Stimulated activated CD8-positive, alpha-beta memory T cell treated with anti-CD3 and anti-CD28 coated beads, Interleukin-4, amount 100 ng/mL, for 48 hours (primary cell): Measurements from ENCODE around the gene NUDCD3.

Source experiments
- DNase-seq: peaks from one replicate; pipeline ENCODE4 v3.0.0-alpha.2; 2020

Gene NUDCD3

DNA sequence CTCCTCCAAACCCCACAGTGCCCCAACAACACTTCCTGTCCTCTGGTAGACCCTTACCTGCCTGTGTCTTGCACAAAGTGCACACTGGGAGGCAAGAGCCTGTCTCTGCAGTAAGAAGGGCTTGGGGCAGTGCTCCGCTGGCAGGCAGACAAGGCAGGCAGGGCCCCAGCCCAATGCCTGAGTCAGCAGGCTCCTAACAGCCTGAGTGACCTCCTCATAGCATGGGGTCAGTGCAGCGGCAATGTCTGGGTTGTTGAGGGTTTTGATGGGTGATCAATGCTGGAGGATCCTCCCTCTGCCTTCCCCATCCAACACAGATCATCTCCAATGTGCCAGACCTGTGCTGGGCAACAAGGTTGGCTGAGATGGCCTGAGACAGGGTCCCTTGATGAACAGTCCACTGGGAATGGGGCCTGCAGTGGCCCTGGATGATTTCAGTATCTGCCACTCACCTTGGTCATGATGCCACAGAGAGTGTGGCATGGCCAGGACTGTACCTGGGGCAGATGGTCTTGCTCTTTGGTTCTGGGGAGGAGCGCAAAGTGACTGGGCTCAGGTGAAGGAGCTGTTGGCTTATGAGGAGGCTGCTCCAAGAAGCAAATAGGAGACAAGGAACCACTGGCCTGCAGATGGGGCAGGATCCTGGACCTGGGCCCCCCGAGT, 109.5 kb downstream of the NUDCD3 start:
- DNase-seq, result no peak

GRCh38 chr7:44380189-44380830, 110.1 kb downstream of the NUDCD3 start:
- no peak for DNase-seq

DNA sequence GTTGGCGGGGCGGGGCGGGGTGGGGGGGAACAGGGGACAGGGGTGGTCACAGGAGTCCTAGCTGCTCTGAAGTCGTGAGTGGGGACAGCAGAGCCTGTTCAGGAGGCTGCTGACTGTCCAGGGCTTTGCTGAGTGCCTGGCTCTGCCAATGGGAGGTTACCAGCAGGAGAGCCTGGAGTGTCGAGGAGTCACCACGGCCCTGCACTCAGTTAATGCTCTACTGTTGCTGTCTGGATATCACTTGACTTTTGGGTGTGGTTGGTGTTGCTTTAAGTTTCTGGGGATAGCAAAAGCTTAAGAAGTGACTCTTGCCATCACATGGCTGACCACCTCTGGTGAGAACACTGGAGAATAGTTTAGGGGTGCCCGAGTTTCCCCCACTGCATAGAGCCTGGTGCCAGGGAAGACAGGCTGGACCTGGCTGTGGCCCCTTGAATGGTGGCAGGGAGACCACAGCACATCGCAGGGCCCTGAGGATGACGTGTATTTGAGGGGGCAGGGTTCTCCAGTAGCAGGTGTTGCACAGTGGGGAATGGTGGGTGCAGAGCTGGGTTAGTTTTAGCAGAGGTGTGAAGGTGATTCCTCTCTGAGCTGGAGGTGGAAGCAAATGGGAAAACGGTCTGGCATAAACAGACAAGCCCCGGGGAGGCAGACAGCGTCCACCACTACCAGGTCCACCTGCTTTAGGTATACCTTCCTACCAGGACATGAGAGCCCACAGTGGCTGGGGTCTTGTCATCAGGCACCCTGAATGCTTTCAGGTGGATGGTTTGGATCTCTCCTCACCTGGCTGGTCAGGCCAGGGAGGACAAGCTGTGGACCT, 110.9 kb downstream of the NUDCD3 start:
- DNase-seq, result no peak

- no peak for DNase-seq
Measured at GRCh38 chr7:44378744-44379143, 111.7 kb downstream of the NUDCD3 start.

- DNase-seq, result no peak
Measured at GRCh38 chr7:44377681-44378421, 112.6 kb downstream of the NUDCD3 start.

- DNase-seq, result no peak
Measured at GRCh38 chr7:44377134-44377463, 113.4 kb downstream of the NUDCD3 start.

DNA sequence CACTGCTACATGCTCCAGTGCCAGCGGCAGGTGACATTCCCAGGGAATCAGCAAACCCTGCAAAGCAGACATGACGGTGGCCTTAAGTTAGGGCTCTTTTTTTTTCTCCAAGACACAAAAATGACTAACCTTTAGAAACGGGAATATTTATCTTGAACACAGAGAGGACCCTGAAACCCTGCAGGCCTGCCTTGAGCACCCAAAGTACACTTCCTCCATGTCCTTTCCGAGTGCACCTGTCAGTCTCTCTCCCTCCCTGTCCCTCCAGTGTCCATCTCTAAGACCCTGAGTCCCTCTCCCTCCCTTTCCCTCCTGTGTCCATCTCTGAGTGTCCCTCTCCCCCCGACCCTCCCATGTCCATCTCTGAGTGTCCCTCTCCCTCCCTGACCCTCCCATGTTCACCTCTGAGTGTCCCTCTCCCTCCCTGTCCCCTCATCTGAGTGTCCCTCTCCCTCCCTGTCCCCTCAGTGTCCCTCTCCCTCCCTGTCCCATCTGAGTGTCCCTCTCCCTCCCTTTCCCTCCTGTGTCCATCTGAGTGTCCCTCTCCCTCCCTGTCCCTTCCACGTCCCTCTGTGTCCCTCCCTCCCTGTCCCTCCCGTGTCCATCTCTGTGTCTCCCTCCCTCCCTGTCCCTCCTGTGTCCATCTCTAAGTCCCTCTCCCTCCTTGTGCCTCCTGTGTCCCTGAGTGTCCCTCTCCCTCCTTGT, 113.9 kb downstream of the NUDCD3 start:
- DNase-seq, result no peak

- DNase-seq, result no peak
Measured at GRCh38 chr7:44375926-44376342, 114.5 kb downstream of the NUDCD3 start.

GRCh38 chr7:44375236-44375699, 115.2 kb downstream of the NUDCD3 start:
- no peak for DNase-seq

DNA sequence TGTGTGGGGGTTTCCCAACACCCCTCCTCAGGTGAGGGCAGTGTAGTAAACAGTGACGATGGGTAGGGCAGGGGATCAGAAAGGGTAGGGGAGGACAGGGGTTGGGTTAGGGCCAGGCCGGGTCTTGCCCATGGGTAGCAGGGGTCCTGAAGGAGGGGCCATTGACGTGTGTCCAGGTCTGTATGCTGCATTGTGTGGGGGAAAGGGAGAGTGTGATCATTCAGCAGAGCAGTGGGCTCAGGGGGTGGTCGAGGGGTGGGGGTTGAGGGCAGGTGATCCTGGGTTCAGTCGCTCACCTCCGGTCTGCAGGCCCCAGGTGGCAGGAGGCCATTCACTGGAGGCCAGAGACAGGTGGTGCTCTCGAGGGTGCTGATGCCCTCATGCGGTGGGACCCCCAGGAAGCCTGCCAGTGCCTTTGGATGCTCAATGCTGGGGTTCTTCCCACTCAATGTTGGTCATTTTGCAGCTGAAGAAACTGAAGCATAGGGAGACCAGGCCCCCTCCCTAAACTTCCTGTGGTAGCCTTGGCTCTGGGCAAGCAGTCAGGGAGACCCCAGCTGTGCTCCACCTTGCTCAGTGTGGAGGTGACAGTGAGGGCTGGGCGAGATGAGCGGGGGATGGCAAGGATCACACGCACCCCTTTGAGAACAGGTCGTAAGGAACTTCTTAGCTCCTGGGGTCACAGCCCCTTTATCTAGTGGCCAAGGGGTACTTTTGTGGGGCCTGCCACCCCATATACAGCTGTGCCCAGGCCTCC, 116.3 kb downstream of the NUDCD3 start:
- DNase-seq, result no peak

GRCh38 chr7:44373418-44373740, 117.1 kb downstream of the NUDCD3 start:
- no peak for DNase-seq

DNA sequence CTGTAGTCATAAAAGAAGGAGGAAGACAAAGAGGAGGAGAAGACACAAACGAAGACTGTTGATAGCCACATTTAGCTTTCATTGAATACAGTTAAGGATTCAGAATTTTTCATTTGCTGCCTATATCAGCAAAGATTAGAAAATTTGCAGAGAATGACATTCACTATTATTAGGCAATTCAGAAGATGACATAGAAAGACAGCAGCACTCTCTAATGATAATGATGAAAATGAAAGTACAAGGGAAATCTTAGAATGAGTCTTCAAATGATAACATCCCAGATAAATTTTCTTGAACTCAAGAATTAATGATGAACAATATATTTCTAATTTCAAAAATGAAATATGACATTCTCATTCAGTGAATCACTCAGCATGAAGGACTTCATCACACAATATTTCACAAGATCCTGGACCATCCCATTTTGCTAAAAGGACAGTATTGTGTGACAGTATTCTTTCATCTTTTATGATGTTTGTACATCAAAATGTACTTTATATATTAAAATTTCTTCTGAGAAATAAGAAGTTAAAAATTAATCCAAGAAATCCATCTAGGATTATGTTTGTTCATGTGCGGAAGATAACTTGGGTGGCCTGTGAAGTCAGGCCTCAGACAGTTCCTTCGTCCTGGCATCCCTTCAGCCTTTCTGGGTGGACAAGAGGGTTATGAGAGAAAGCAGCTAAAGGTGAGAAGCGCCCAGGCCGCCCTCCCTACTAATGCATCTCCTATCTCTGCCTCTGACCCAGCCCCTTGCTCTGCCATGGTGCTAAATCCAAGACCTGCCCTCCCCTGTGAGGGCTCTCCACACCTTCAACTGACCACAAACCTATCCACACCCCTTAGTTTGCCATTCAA, 117.7 kb downstream of the NUDCD3 start:
- no peak for DNase-seq

DNA sequence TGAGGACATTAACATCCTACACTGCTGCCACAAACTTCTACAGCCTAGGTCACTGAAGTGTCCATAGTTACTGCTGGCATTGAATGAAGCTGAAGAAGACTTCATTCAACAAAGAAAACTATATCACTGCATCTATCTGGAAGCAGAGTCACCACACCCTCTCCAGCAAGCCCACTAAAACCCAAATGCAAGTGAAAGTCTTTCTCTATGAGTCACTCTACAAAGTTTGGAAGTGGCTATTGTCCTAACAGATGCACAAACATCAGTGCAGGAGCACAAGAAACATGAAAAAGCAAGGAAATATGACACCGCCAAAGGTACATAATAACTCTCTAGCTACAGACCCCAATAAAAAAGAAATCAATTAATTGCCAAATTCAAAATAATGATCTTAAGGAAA, 121.6 kb downstream of the NUDCD3 start:
- DNase-seq, result no peak

DNA sequence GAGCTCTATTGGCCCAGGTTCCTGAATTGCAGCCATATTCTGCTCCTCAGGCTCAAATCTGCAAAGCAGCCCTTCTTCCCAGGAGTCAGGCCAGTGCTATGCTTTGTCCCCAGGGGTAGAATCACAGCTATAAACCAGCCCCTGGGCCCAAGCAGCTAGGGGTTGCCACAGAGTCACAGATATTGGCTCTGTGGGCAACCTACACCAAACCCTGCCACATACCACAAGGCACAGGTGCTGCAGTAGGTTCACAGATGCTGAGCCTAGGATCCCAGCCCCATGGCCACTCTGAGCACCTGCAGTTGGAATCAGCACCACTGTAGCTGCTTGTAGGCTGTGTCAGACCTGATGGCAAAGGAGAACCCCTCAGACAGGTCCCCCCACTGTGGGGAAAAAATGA, 122.0 kb downstream of the NUDCD3 start:
- DNase-seq, result no peak

- no peak for DNase-seq
Measured at GRCh38 chr7:44367475-44368043, 122.9 kb downstream of the NUDCD3 start.

GRCh38 chr7:44366986-44367385, 123.5 kb downstream of the NUDCD3 start:
- DNase-seq, result no peak

DNA sequence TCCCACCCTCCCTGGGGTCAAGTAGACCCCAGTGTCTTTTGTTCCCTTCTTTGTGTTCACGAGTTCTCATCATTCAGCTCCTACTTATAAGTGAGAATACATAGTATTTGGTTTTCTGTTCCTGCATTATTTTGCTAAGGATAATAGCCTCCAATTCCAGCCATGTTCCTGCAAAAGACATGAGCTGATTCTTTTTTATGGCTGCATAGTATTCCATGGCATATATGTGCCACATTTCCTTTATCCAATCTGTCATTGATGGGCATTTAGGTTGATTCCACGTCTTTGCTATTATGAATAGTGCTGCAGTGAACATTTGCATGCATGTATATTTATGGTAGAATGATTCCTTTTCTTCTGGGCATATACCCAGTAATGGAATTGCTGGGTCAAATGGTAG, 136.8 kb downstream of the NUDCD3 start:
- no peak for DNase-seq

DNA sequence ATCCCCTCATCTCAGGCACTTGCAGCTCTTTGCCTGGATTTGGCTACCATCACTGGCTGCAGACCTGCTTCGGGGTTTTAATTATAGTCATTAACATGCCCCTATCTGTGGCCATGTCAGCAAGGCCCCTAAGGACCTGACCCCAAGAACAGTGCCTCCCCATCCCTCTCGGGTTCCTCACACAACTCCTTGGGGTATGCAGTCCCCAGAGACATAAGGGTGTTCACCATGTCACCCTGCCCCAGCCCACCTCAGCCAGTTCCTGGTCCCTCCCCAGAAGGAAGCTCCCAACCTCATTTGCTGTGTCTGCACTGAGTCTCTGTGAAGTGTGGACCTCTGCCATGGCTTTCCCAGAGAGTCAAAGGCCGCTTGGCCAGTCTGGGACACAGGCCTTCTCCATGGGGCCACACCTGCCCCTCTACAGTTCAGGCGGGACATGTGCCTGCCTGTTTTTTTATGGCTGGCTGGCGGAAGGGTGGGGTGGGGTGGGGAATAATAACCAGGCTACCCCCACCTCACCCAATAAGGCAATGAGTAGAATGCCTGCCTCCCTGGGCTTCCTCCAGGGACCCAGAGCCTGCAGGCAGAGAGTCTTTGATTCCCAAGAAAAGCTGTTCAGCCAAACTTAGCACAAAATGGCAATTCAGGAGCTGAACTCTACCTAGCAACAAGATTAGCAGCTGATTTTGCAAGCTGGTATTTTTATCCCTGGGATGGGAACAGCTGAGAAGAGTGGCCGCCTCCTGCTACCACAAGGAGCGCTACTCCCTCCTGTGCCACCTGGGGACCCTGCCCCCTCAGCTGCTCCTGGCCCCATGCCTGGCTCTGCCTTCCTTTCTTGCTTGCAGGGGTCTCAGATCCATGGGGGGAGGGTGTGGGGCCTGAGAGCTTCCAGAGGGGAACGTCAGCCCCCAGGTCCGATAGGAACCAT, 141.3 kb downstream of the NUDCD3 start:
- no peak for DNase-seq

GRCh38 chr7:44348300-44348699, 142.2 kb downstream of the NUDCD3 start:
- DNase-seq, result no peak
